HG03442 (cell line): ENCODE measurements around the gene MLLT10.

ENCODE experiments used
- ATAC-seq: cut with Tn5 transposase; IDR thresholded peaks from one replicate; pipeline ENCODE4 v1.9.1; 2021; ENCODE audit warnings: mild to moderate bottlenecking, moderate library complexity; ENCODE audit not compliant: unreplicated experiment

Gene MLLT10

GRCh38 chr10:21501091-21501490 lies 32.9 kb upstream of the MLLT10 start:
- no peak for ATAC-seq

- no peak for ATAC-seq
Measured at GRCh38 chr10:21501731-21502347, 32.2 kb upstream of the MLLT10 start.

GRCh38 chr10:21502348-21502740 lies 31.7 kb upstream of the MLLT10 start:
- ATAC-seq, result no peak

GRCh38 chr10:21503542-21503941 lies 30.5 kb upstream of the MLLT10 start:
- no peak for ATAC-seq

- no peak for ATAC-seq
Measured at GRCh38 chr10:21505711-21506278, 28.2 kb upstream of the MLLT10 start.

GRCh38 chr10:21506351-21506750 lies 27.7 kb upstream of the MLLT10 start:
- ATAC-seq, result no peak

- no peak for ATAC-seq
Measured at GRCh38 chr10:21507150-21507549, 26.9 kb upstream of the MLLT10 start.

- no peak for ATAC-seq
Measured at GRCh38 chr10:21508706-21509331, 25.2 kb upstream of the MLLT10 start.

- no peak for ATAC-seq
Measured at GRCh38 chr10:21509341-21510240, 24.4 kb upstream of the MLLT10 start.

- no peak for ATAC-seq
Measured at GRCh38 chr10:21510241-21511094, 23.6 kb upstream of the MLLT10 start.

- no peak for ATAC-seq
Measured at GRCh38 chr10:21511095-21511570, 22.9 kb upstream of the MLLT10 start.

- no peak for ATAC-seq
Measured at GRCh38 chr10:21511946-21512572, 22.0 kb upstream of the MLLT10 start.

- no peak for ATAC-seq
Measured at GRCh38 chr10:21512573-21513404, 21.2 kb upstream of the MLLT10 start.

GRCh38 chr10:21513405-21513788 lies 20.6 kb upstream of the MLLT10 start:
- ATAC-seq, result no peak

GRCh38 chr10:21514129-21514817 lies 19.8 kb upstream of the MLLT10 start:
- no peak for ATAC-seq

- no peak for ATAC-seq
Measured at GRCh38 chr10:21514818-21515351, 19.1 kb upstream of the MLLT10 start.

- no peak for ATAC-seq
Measured at GRCh38 chr10:21515361-21516241, 18.4 kb upstream of the MLLT10 start.
